Activated B cell treated with CpG ODN at 0.5 μM for 24 hours (primary cell): ENCODE data around the gene PLEKHA8. TPM values are rescaled to one million over a fixed set of nuclear protein-coding genes. Genes with fewer than 3 reads are reported as not detected.
A peak's percentile ranks its signal among the peaks of the same experiment; 100 is the strongest.

Source experiments
- ATAC-seq: fragments of 200-7000 bp; cut with Tn5 transposase; one replicate; pipeline ENCODE4 v1.10.0; 2021; ENCODE audit warnings: low read depth, mild to moderate bottlenecking, moderate library complexity
- CTCF ChIA-PET: fragments of 350-600 bp; sonication (Branson Sonifier 250); formaldehyde crosslinking; loops from one replicate; lab custom pipeline; 2021; ENCODE audit warnings: antibody characterized with exemption; lab: Charles Lee
- POLR2A ChIA-PET: fragments of 350-600 bp; sonication (Branson Sonifier 250); formaldehyde crosslinking; loops from one replicate; lab custom pipeline; 2021; ENCODE audit warnings: antibody characterized with exemption; lab: Charles Lee
- DNase-seq: peaks from one replicate; pipeline ENCODE4 v3.0.0; 2022
- H3K27ac Mint-ChIP-seq: one replicate; pipeline ENCODE4 v1.8.0; 2020; ENCODE audit warnings: mixed read lengths
- H3K27me3 Mint-ChIP-seq: one replicate; pipeline ENCODE4 v1.8.0; 2021; ENCODE audit warnings: mixed read lengths
- H3K36me3 Mint-ChIP-seq: one replicate; pipeline ENCODE4 v1.8.0; 2021; ENCODE audit warnings: low read depth, mixed read lengths
- H3K4me1 Mint-ChIP-seq: one replicate; pipeline ENCODE4 v1.8.0; 2021; ENCODE audit warnings: mixed read lengths
- H3K4me3 Mint-ChIP-seq: one replicate; pipeline ENCODE4 v1.8.0; 2020; ENCODE audit warnings: mild to moderate bottlenecking, mixed read lengths
- H3K9me3 Mint-ChIP-seq: one replicate; pipeline ENCODE4 v1.8.0; 2020; ENCODE audit warnings: mixed read lengths
- CTCF ChIP-seq: fragments of 200-600 bp; IDR thresholded peaks from one replicate; pipeline ENCODE4 v1.8.0; 2022; ENCODE audit warnings: antibody characterized with exemption, mild to moderate bottlenecking
- intact Hi-C: fragments of 100-400 bp; cut with micrococcal nuclease; formaldehyde crosslinking; loops from one replicate; pipeline ENCODE4 v1.15.1; 2024
- total RNA-seq: library from RNA; stranded (reverse); gene quantifications from 2 replicates; pipeline ENCODE4 v1.2.3, GENCODE V29; 2022

The PLEKHA8 gene
- total RNA-seq, 1 donor from 2014 or later: 9.3 TPM

- POLR2A ChIA-PET: interaction anchor here (0.7 to 1.3 kb wide), 9 partner anchors 10 to 458 kb away, joined by 3 to 11 read pairs (median 3); partner anchors contain the start of gene NOD1
- CTCF ChIA-PET: interaction anchor here (1.2 to 2.0 kb wide), 4 partner anchors 22 to 73 kb away, joined by 3 to 5 read pairs (median 4); no protein-coding TSS in a partner anchor
- Mint-ChIP-seq H3K4me3 (peak overlapping the region; percentile 91), H3K27me3 (peaks cover 9% of the 10 kb centered on the region), H3K4me1 (peaks cover 12% of the 10 kb centered on the region), H3K27ac (peak overlapping the region; percentile 77), H3K9me3 (no peaks in the 10 kb centered on the region), H3K36me3 (peaks cover 3% of the 10 kb centered on the region)
- DNase-seq: peak; percentile 59
- no peak for TF ChIP-seq CTCF
- peak; percentile 50 for ATAC-seq
- intact Hi-C loops: loop anchor here (1.0 to 2.0 kb wide), 5 partner anchors 27 to 459 kb away; partner anchors contain the start of genes FKBP14, GARS1, SCRN1 and ZNRF2
These were observed 107.3 kb downstream of the PLEKHA8 start for GRCh38 chr7:30135301-30136116.

GRCh38 chr7:30136117-30136731 lies 108.0 kb downstream of the PLEKHA8 start:
- H3K27me3 Mint-ChIP-seq: peaks cover 5% of the 10 kb centered on the region
- CTCF ChIA-PET: no interaction called here
- peaks cover 3% of the 10 kb centered on the region for H3K36me3 Mint-ChIP-seq
- intact Hi-C loops: no loop called here
- POLR2A ChIA-PET: interaction anchor here (0.6 to 1.3 kb wide), 6 partner anchors 9 to 310 kb away, joined by 3 to 14 read pairs (median 4); no protein-coding TSS in a partner anchor
- H3K27ac Mint-ChIP-seq: peak overlapping the region; percentile 77
- peak overlapping the region; percentile 91 for H3K4me3 Mint-ChIP-seq
- DNase-seq (no peak), ATAC-seq (no peak)
- TF ChIP-seq CTCF: no peak
- no peaks in the 10 kb centered on the region for H3K9me3 Mint-ChIP-seq
- peaks cover 12% of the 10 kb centered on the region for H3K4me1 Mint-ChIP-seq

- intact Hi-C loops: no loop called here
- H3K27ac Mint-ChIP-seq: peak overlapping the region; percentile 1
- peaks cover 12% of the 10 kb centered on the region for H3K4me1 Mint-ChIP-seq
- no peak for TF ChIP-seq CTCF
- ATAC-seq: no peak
- H3K9me3 Mint-ChIP-seq: no peaks in the 10 kb centered on the region
- peaks cover 3% of the 10 kb centered on the region for H3K36me3 Mint-ChIP-seq
- H3K27me3 Mint-ChIP-seq: peaks cover 5% of the 10 kb centered on the region
- CTCF ChIA-PET: no interaction called here
- DNase-seq: no peak
- peak overlapping the region; percentile 91 for H3K4me3 Mint-ChIP-seq
- POLR2A ChIA-PET: interaction anchor here (0.6 to 1.0 kb wide), 2 partner anchors 12 to 209 kb away, joined by 3 to 14 read pairs; no protein-coding TSS in a partner anchor
These were observed 108.7 kb downstream of the PLEKHA8 start for GRCh38 chr7:30136743-30137485.

- ChIA-PET CTCF (no interaction called here), POLR2A (no interaction called here)
- no peak overlapping the region for H3K4me3 Mint-ChIP-seq
- peaks cover 3% of the 10 kb centered on the region for H3K4me1 Mint-ChIP-seq
- H3K27ac Mint-ChIP-seq: no peak overlapping the region
- no peak for TF ChIP-seq CTCF
- H3K27me3 Mint-ChIP-seq: no peaks in the 10 kb centered on the region
- peaks cover 3% of the 10 kb centered on the region for H3K36me3 Mint-ChIP-seq
- intact Hi-C loops: no loop called here
- no peak for DNase-seq
- no peak for ATAC-seq
- H3K9me3 Mint-ChIP-seq: no peaks in the 10 kb centered on the region
These were observed 111.7 kb downstream of the PLEKHA8 start for GRCh38 chr7:30139836-30140384.
